ENCODE results near the gene PRKCB. TPM values are rescaled to one million over a fixed set of nuclear protein-coding genes. Genes with fewer than 3 reads are reported as not detected.

The PRKCB gene
- total RNA-seq, 6 experiments from 2014 or later, result not detected

GRCh38 chr16:24140730-24141129 is 304.9 kb downstream of the PRKCB start:
- Mint-ChIP-seq H3K9me3 (peaks cover 64% of the 10 kb centered on the region), H3K4me1 (ENCODE audit: low read depth) (no peaks in the 10 kb centered on the region), H3K4me3 (no peak overlapping the region), H3K27ac (no peak overlapping the region), H3K36me3 (ENCODE audit: low read depth) (0 out of 2 replicates have a peak, but pooled peaks cover 6% of the 10 kb centered on the region), H3K27me3 (ENCODE audit: insufficient read depth) (no peaks in the 10 kb centered on the region)
- no peak for DNase-seq
- TF ChIP-seq CTCF (IDR thresholded peaks at IDR 0.05), result no peak

- no peaks in the 10 kb centered on the region for H3K4me1 Mint-ChIP-seq (ENCODE audit: low read depth)
- H3K9me3 Mint-ChIP-seq, result peaks cover 59% of the 10 kb centered on the region
- no peak for TF ChIP-seq CTCF (IDR thresholded peaks at IDR 0.05)
- no peak overlapping the region for H3K4me3 Mint-ChIP-seq
- H3K27me3 Mint-ChIP-seq (ENCODE audit: insufficient read depth), result no peaks in the 10 kb centered on the region
- 0 out of 2 replicates have a peak, but pooled peaks cover 6% of the 10 kb centered on the region for H3K36me3 Mint-ChIP-seq (ENCODE audit: low read depth)
- DNase-seq, result no peak
- no peak overlapping the region for H3K27ac Mint-ChIP-seq
These were observed 305.7 kb downstream of the PRKCB start for GRCh38 chr16:24141466-24141865.

GRCh38 chr16:24141917-24142316 is 306.1 kb downstream of the PRKCB start:
- no peaks in the 10 kb centered on the region for H3K27me3 Mint-ChIP-seq (ENCODE audit: insufficient read depth)
- peaks cover 58% of the 10 kb centered on the region for H3K9me3 Mint-ChIP-seq
- no peak overlapping the region for H3K4me3 Mint-ChIP-seq

GRCh38 chr16:24145927-24146326 is 310.1 kb downstream of the PRKCB start:
- H3K27me3 Mint-ChIP-seq (ENCODE audit: insufficient read depth), result no peaks in the 10 kb centered on the region
- TF ChIP-seq CTCF (IDR thresholded peaks at IDR 0.05), result no peak
- H3K9me3 Mint-ChIP-seq, result peaks cover 40% of the 10 kb centered on the region
- no peak overlapping the region for H3K4me3 Mint-ChIP-seq
- no peak for DNase-seq
- no peak overlapping the region for H3K27ac Mint-ChIP-seq
- H3K36me3 Mint-ChIP-seq (ENCODE audit: low read depth), result 0 out of 2 replicates have a peak, but pooled peaks cover 6% of the 10 kb centered on the region
- no peaks in the 10 kb centered on the region for H3K4me1 Mint-ChIP-seq (ENCODE audit: low read depth)

More at GRCh38 chr16:24141917-24142316, 306.1 kb downstream of the PRKCB start:
- H3K36me3 Mint-ChIP-seq (ENCODE audit: low read depth), result 0 out of 2 replicates have a peak, but pooled peaks cover 6% of the 10 kb centered on the region
- H3K4me1 Mint-ChIP-seq (ENCODE audit: low read depth), result no peaks in the 10 kb centered on the region
- TF ChIP-seq CTCF (IDR thresholded peaks at IDR 0.05), result no peak
- no peak overlapping the region for H3K27ac Mint-ChIP-seq
- DNase-seq, result no peak

GRCh38 chr16:24146518-24146917 is 310.7 kb downstream of the PRKCB start:
- 0 out of 2 replicates have a peak, but pooled peaks cover 5% of the 10 kb centered on the region for H3K36me3 Mint-ChIP-seq (ENCODE audit: low read depth)
- no peaks in the 10 kb centered on the region for H3K27me3 Mint-ChIP-seq (ENCODE audit: insufficient read depth)
- no peaks in the 10 kb centered on the region for H3K4me1 Mint-ChIP-seq (ENCODE audit: low read depth)
- no peak overlapping the region for H3K4me3 Mint-ChIP-seq
- H3K27ac Mint-ChIP-seq, result no peak overlapping the region
- peaks cover 43% of the 10 kb centered on the region for H3K9me3 Mint-ChIP-seq
- TF ChIP-seq CTCF (IDR thresholded peaks at IDR 0.05), result no peak
- no peak for DNase-seq

GRCh38 chr16:24149102-24149501 is 313.3 kb downstream of the PRKCB start:
- Mint-ChIP-seq H3K4me3 (no peak overlapping the region), H3K27ac (no peak overlapping the region), H3K27me3 (ENCODE audit: insufficient read depth) (no peaks in the 10 kb centered on the region), H3K4me1 (ENCODE audit: low read depth) (no peaks in the 10 kb centered on the region), H3K36me3 (ENCODE audit: low read depth) (no peaks in the 10 kb centered on the region), H3K9me3 (peaks cover 46% of the 10 kb centered on the region)
- DNase-seq, result no peak
- no peak for TF ChIP-seq CTCF (IDR thresholded peaks at IDR 0.05)
